Pulmonary artery endothelial cell (primary cell): ENCODE measurements around the gene KIF17. TPM values are rescaled to one million over a fixed set of nuclear protein-coding genes. Genes with fewer than 3 reads are reported as not detected.
"Not testable (repeated sequence)": the region's sequence is repeated elsewhere in the genome, so short reads cannot be mapped to it uniquely, and the experiment has no call there.

ENCODE experiments used
- DNase-seq: peaks from one replicate; pipeline ENCODE4 v3.0.0-alpha.2; 2011; ENCODE audit warnings: low read depth, low spot score
- total RNA-seq: library from RNA; depleted of rRNA; stranded (reverse); fragments of >200 nt; gene quantifications from 2 replicates; pipeline ENCODE4 v1.2.3, GENCODE V29; 2014

The KIF17 gene
- total RNA-seq, 1 donor from 2014 or later = 0.13 TPM

DNA sequence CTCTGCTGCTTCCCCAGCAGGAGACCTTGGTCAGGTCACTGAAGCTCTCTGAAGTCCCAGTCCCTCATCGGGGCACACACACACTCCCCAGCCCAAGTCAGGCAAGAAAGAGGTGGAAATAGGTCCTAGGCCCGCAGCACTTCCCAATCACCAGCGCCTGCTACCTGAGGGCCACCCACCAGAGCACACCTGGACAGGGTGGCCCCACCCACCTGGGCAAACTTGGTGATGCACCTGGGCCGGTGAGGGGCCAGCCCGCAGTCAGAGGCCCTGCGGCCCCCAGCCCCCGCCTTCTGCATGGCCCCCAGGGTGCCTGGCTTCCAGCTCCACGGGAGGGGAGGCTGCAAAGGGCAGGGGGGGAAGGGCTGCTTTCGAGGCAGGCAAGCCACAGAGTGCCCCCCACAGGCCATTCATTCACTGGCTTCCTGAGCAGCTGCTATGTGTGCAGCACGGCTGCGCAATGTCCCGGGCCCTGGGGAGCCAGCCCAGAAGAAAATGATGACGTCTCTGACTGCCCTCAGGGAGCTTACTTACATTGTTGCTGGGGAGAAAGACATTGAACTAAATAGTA is 10.0 kb upstream of the KIF17 start:
- DNase-seq = no peak

DNA sequence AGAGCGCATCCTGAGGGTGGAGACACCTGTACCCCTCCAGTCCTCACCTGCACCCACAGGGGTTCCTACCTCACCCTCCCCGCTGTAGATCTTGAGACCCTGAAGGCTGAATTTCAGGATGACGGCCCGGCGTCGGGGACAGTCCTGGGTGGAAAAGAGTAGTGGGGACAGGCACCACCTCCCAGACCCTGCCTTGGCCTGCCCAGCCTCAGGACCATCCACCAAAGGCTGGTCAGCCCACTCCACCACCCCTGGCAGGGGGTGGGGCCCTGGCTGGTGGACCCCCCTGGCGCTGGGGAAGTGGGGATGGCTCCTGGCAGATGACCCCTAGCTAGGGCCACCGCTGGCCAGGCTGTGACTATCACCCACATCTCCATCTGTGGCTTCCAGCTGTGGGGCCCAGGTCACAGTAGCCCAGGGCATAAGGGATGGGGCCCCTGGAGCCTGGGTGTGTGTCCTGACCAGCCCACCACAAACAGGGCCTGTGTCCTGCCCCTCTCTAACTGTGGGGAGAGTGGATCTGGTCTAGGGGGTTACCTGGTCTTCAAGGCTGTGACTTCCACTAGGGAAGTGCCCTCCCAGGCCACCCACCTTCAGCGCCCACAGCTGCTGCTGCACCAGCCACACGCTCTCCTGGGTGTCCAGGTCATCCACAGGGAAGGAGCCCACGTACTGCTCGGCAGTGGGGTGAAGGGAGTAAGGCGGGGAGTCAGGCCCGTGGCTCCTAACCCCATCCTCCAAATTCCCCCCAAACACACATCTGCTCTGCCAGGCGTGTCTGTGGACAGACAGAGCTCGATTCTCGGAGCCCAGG is 9.3 kb upstream of the KIF17 start:
- no peak for DNase-seq

DNA sequence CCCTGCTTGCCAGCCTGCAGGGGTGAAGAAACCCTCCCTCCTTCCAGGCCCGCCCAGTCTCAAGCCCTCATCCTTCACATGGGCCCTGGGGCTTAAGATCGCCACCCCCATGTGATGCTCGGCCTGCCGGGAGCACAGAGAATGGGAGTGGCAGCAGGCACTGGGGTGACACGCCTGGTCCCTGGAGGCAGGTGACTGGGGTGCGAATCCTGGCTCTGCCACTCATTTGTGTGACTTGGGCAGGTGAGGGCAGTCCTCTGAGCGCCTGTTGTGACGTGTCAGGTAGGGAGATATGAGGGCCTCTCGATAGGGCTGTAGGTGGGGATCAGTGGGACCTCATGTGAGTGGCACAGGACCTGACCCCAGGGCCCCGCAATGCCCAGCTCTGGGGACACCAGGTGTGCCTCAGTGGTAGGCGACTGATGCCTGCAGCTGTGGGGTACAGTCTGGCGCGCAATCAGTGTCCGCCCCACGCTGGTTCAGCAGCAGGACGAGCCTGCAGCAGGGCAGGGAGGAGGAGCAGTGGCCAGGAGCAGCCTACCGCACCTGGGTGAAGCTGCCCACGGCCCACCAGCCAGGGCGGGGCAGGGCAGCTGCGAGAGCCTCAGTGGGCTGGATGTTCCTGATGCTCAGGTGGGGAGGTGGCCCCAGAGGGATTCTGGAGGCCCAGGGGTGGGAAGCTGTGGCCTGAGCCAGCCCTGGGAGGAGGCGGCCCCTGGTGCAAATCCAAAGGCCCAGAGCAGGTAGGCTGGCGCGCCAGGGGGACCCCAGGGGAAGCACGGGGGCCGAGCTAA is 8.5 kb upstream of the KIF17 start:
- no peak for DNase-seq

DNA sequence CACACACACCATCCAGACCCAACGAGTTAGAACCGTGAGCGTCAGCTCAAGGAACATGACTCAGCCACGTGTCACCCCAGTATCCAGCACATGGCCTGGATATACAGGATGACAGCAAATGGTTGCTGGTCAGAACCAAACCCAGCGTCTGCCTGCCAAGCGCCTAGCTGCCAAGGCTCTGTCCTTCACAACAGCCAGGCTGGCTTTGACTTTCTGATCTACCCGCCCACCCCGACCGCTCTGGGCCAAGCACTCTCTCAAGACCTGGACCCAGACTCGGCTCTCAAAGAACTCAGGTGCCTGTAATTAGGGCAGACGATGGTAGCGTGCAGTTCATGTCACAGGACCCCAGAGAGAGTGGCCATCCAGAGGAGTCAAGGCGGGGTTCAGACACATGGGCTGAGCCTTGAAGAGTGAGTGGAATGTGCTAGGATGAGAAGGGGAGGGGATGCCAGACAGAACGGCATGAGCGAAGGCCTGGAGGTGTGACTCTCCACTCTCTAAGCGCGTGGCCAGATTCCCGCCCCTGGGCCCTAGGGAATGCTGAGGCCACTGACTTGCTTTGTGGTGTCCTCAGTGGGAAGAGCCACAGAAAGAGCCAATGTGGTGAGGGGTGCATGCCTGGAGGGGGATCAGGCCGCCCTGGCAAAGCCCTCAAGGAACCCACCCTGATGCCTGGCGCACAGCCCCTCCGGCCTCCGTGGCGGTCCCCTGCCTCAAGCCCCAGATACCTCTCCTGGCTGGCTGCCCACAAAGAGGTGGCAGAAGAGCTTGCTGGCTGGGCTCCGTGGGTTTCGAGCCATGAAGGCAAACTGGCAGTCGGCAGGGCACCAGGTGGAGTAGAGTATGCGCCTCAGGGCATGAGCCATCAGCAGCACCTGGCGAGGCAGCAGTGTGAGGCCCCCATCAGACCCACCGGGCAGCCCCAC is 7.6 kb upstream of the KIF17 start:
- DNase-seq = no peak

DNA sequence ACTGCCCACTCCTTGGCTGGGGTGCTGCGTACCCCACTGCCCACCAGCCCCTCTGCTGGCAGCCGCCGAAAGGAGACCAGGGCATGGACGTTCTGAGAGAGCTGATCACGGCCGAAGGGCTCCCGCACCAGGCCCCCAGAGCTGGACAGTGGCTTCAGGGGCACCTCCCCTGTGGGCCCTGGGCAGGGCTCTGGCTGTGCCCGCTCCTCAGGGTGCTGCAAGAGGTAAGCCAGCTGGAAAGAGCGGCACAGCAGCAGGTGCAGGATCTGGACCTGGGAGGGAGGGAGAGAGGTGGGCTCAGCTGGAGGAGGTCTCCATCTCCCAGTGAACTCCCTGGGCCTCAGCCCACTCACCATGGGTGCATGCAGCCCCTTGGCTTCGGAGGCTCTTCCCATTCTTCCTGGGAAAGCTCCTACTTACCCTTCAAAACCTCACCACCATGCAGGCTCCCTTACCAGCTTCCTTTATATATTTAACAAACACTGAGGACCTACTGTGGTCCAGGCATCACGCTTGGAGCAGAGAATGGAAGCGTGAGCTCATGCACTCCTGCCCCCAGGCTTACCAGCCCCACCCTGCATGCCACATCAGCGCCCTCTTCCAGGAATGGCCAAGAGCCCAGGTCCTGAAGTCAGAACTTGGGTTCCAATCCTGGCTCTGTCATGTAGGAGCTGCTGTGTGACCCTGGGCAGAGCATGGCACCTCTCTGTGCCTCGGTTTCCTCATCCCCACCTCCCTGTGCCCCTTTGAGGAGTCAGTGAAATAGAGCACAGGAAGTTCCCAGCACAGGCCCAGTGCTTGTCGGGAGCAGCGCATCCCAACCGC is 6.8 kb upstream of the KIF17 start:
- no peak for DNase-seq

DNA sequence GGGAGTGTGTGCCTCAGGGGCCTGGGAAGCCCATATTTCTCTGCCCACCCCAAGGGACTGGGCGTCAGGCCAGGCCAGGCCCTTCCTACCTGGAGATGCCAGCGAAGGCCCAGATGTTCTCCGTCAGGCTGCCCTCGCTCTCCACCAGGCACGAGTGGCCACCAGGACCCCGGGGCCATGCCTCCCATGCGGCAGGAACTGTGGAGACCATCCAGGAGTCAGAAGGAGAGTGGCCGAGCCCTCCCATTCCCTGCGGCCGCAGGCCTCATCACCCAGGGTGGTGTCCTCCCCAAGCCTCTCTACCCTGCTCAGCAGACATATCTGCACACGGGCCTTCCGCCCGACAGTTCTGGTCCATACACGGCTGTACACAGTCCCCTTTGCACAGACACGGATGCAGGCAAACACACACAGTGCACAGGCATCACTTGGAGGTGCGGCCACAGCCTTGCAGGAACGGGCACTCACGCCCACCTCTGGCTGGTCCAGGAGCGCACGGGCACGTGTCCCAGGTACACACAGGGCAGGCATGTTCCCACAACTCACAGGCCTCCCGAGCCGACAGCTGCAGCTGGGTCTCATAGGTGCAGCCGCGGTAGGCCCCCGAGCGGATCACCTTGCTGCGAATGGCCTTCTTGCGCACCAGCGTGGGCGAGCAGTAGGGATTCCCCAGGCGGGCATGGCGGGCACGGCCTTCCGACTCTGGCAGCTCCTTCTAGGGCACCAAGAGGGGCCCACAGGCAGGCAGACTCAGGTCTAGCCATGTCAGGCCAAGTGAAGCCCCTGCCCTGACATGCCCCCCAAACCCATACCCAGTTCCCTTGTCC is 5.9 kb upstream of the KIF17 start:
- no peak for DNase-seq

DNA sequence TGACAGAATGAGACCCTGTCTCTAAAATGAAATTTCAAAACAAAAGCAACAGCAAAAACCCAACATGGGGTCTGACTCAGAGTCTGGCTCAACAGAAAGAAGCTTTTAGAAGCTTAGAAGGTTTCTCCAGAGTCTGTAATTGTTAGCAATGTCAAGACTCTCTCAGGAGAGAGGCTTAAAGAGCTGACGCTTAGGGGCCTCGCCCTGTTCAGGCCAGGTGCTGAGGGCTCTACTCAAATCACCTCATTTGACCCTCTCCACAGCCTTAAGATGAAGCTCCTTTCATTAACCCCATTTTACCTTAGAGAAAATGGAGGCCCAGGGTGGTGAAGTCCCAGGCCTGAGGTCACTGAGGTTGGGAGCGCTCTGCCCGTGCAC is 5.3 kb upstream of the KIF17 start:
- no peak for DNase-seq

DNA sequence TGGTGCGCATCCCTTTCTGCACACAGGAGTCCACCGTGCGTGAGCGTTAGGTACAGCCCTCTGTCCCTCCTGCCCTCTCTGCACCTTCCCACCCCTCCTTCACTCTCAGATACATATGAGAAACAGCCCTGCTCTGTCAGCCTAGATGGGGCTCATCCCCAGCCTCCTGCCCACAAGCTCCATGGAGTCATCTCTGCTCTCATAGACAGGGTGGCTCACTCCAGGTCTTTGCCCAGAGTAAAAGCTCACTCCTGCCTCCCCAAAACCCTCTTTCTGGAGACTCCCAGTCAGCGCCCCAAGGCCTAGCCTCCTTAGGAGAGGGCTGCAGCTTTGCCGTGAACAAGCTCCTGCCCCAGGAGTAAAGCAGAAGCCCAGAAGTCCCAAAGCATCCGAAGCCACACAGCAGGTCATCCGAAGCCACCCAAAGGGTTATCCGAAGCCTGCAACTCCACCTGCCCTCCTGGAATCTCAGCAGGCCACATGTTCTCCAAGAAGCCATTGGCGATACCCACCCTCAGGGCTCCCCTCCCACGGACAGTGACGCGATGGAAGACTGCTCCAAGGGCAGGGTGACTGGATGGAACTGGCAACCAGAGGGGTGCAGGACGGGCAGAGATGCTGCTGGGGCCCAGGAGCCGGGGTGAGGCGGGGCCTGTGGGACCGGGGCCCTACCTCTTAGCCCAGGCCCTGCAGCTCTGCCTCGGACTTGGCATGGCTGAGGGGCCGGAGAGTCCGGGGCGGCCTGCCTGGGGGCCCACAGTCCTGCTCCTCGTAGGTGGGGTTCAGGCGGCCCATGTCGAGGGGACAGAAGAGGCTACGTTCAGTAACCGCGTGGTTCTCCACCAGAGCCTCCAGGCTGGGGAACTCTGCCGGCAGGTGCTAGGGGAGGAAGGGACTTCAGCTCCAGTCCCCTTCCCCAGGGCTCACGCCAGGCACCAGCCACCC is 3.6 kb upstream of the KIF17 start:
- DNase-seq = no peak

DNA sequence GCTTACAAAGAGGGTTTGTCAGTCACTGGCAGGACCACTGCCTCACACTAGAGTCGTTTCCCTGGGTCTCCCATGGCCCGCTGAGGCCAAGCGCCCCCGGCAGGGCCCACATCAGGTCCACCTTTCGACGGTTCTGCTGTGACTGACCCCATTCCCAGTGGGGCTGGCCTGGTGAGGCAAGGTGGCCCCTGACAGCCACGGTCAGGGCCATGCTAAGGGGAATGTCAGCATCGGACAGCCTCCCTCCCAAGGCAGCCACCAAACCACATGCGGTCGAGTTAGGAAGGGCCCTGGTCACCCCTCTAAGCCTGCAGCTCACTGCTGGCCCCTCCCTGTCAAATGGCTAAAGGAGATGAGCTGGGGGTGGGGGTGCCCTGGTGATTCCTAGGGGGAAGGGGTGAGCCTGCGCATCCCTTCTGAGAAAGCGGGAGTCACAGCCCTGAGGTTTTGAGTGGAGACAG is 2.9 kb upstream of the KIF17 start:
- no peak for DNase-seq

DNA sequence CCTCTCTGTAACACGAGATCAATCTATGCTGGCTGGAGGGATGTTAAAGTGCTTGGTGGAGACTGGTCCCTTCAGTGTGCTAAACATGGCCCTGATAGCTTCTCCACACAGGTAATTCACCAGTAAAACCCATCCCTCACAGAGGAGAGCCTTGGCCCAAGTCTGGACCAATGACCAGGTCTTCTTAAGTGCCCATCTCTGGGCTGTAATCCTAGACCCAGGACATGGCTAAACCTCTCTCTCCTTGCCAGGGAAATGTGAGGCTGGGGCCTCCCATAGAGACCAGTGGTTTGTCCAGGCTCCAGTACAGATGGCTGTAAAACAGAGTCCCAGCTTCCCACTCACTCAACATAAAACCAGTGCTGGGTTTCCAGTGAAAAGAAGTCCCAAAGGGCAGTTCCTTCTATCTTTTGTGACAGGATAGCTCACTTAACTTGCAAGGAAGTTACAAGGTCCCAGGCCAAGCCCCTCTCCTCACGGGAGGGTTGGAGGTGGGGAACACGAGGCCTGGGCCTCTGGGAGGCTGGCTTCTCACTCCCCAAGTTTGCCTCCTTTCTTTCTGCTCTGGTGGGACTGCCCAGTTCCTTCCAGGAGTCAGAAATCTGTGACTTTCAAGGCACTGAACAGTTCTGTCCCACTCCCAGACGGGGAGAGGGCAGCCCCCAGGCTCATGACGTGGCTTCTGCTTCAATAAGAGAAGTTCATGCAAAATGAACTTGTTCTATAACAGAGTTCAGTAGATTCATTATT is 2.2 kb upstream of the KIF17 start:
- no peak for DNase-seq

DNA sequence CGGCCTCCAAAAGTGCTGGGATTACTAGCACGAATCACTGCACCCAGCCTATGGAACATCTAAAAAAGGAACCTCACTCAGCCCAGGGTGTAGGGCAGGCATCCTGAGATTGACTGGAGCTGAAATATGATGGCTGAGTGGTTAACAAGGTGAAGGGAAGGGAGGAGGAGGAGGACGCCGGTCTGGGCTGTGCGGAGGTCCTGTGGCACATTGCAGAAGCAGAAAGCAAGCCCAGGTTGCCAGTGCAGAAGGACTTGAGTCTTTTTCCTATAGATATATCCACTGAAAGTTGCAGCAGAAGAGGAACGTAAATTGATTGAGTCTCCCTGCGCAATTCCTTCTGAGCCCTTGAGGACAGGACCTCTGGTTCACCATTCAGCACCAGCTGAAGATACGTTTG is 1.5 kb upstream of the KIF17 start:
- no peak for DNase-seq

DNA sequence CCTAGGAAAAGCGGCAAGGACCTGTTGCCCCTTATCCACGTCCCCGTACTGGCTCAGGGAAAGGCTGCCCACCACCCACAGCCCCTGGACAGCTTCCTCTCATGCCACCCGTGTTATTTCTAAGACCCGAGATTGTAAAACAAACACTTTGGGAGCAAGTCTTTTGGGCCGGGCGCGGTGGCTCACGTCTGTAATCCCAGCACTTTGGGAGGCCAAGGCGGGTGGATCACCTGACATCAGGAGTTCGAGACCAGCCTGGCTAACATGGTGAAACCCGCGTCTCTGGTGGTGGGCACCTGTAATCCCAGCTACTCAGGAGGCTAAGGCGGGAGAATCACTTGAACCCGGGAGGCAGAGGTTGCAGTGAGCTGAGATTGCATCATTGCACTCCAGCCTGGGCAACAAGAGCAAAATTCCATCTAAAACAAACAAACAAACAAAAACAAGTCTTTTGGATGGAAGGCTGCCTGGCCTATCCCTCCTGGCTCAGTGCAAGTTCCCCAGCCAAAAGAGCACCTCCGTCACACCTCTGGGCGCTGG is 606 bp upstream of the KIF17 start:
- DNase-seq = not testable (repeated sequence)

DNA sequence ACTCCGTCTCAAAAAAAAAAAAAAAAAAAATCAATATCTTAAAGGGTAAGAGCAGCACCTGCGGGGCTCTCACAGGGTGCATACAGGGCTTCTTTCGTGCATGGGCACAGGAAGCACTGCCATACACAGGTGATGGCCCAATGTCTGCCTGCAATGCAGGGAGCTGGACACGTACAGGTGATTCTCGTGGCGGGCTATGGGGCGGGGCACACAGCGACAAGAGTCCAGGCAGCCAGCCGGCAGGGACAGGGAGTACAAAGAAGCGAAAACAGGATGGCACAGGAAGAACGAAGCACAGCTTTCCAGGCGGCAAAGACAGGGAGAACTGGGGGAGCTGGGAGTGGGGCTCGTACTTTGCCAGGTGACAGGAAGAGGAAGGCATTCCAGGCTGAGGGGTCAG is 1.6 kb downstream of the KIF17 start:
- DNase-seq = no peak

DNA sequence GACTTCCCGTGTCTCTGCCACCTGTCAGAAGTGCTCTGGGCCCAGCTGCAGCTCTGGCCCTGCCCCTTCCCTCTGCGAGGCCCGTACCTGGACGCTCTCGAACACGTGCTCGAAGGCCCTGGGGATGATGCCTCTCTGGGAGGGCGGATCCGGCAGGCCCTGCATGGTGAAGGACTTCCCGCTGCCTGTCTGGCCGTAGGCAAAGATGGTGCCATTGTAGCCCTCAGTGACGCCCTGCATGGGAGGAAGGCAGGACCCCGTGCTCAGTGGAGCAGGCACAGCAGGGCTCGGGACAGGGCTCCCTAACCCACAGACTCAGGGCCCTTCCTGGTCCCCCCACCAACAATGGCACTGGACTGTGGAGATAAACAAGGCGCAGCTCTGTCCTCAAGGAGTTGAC is 2.4 kb downstream of the KIF17 start:
- DNase-seq = no peak

DNA sequence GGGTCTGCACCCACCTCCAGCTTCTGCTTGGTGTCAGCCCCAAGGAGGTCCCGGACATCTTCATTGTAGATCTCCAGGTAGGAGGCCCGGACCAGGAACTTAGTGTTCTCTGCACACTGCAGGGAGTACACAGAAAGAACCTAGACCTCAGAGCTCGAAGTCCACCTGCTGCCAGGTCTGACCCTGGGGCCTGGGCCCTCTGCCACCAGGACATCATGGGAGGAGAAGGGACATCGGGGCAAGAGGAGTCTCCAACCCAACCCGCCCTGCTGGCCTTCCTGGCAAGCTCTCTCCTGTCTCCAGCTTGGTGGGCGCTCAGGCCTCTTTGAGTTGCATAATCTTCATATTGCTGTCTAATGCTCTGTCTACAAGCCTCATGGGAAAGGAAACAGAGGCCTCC is 4.4 kb downstream of the KIF17 start:
- DNase-seq = no peak

DNA sequence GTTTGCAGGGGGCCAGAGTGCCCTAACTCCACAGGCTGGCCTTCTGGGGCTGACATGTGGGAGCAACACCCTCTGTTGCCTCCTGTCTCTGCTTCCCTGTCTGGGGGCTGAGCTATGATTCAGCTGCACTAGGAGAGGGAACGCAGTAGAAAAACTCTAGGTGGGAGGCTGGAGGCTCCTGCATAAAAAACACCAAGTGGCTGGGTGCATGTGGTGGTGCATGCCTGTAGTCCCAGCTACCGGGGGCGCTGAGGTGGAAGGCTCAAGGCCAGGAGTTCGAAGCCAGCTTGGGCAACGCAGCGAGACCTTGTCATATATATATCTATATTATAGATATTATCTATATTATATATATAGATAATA is 5.6 kb downstream of the KIF17 start:
- DNase-seq = no peak
